Measurements from ENCODE around the gene SIN3B. TPM values are rescaled to one million over a fixed set of nuclear protein-coding genes. Genes with fewer than 3 reads are reported as not detected.

Gene SIN3B
- total and polyA plus RNA-seq, 9 of the 15 experiments (the other 6 are each of a cell fraction or from before 2014, with no cell fraction given), result 0.51 to 34.2 (median 14.3) TPM

DNA sequence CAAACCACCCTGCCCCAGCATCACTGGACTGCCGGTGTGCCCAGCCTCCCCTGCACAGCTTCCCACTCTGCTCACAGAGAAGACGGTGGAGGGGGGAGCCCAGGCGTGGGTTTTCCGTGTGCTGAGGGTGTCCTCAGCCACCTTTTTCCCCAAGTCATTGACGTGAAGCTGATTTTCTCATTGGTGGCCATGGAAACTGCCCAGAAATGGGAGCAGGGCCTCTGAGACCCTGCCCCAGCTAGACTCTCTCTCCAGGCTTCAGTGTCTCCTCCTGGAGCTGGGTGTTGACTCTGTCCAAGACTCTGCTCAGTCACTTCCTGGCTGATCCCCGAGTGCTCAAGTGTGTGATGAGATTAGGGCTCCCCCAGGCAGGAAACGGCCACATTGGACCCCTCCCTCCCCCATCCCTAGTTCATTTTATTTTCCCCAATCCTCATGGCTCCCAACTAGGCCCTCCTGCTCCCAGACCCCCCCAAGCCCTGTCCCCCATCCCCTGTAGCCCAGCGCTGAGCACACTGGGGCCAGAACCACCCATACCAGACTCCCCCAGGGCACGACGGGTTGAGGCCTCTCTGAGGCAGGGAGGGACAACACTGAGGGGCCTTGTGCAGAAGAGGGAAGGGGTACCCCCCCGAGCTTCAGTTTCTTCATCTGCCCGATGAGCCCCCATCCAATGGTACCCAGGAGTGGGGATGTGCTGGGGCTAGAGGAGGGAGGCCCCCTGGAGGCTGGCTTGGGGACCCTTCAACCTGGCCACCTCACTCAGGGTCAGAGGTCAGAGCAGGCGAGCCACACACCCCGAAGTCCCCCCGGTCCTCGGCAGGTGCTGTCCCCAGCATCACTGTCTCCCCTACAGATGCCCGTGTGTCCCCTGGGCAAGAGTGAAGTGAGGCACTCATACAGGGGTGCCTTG, 58.4 kb downstream of the SIN3B start:
- intact Hi-C loops (cut with micrococcal nuclease), result no loop called here
- H3K4me3 ChIP-seq, result peak overlapping the region; percentile 12
- H4K20me1 ChIP-seq (replicated peaks; ENCODE audit: control insufficient read depth, insufficient read depth, low read length), result no peaks in the 10 kb centered on the region
- peaks cover 5% of the 10 kb centered on the region for H3K9me3 ChIP-seq (replicated peaks; ENCODE audit: control insufficient read depth, insufficient read depth, low read depth, low read length)
- TSS peak; percentile 36 for BruUV-seq (replicated peaks)
- in situ Hi-C loops (cut with MboI), result no loop called here
- H3K9me1 ChIP-seq (ENCODE audit: control insufficient read depth, insufficient read depth, low read length), result no peaks in the 10 kb centered on the region
- H3K4me1 ChIP-seq (replicated peaks in 1 of 2; ENCODE audit: control insufficient read depth in 2 of 2, insufficient read depth in 2 of 2, low read length in 2 of 2), result peaks cover 43 to 62% of the 10 kb centered on the region in 2 experiments
- ATAC-seq (peak; percentile 69), FAIRE-seq (peak; percentile 95), DNase-seq (ENCODE audit: extremely low read depth in 1 of 4, low spot score in 3 of 4) (peak; percentile 61 to 92 (median 78))
- WGBS (ENCODE audit: insufficient coverage, low coverage, missing lambda C conversion rate), result 12% methylated on average over 11 of the region's 17 CpGs
- H3K4me2 ChIP-seq (ENCODE audit: insufficient read depth, low read length), result peak overlapping the region; percentile 70
- H3K27ac ChIP-seq (ENCODE audit: extremely low read depth, low read depth, low read length), result peak overlapping the region; percentile 100
- CTCF ChIA-PET (ENCODE audit: low intra/inter-chr PET ratio), result no interaction called here
- peaks cover 42% of the 10 kb centered on the region for H3K79me2 ChIP-seq (ENCODE audit: control insufficient read depth, insufficient read depth, low read length)
- peak overlapping the region; percentile 58 for H2AFZ ChIP-seq (ENCODE audit: low read depth, low read length)
- peaks cover 23% of the 10 kb centered on the region; the same call in 2 of the 3 replicates for H3K36me3 ChIP-seq (ENCODE audit: control insufficient read depth, insufficient read depth, low read length)
- POLR2A ChIA-PET, result interaction anchor here (0.9 to 1.5 kb wide), 2 partner anchors 9 to 38 kb away, joined by 3 to 5 read pairs; no protein-coding TSS in a partner anchor
- H3K9ac ChIP-seq (ENCODE audit: insufficient read depth in 1 of 2, low read depth in 2 of 2, low read length in 2 of 2), result peak overlapping the region; percentile 91 to 98
- no peaks in the 10 kb centered on the region for H3K27me3 ChIP-seq (ENCODE audit: control insufficient read depth in 2 of 2, insufficient read depth in 2 of 2, low read length in 2 of 2)
- TF ChIP-seq FOXP1 (CRISPR knock-in tag; IDR thresholded peaks at IDR 0.05), result no peak
- TF ChIP-seq FOXJ2 (tag; IDR thresholded peaks at IDR 0.05), result no peak
- TF ChIP-seq, protein P1, sequence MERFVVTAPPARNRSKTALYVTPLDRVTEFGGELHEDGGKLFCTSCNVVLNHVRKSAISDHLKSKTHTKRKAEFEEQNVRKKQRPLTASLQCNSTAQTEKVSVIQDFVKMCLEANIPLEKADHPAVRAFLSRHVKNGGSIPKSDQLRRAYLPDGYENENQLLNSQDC (CRISPR knock-in tag; IDR thresholded peaks at IDR 0.05), result no peak
- TF ChIP-seq POLR2B (IDR thresholded peaks at IDR 0.05; ENCODE audit: low read depth, partially characterized antibody), result peak; percentile 83
- TF ChIP-seq, protein P2, sequence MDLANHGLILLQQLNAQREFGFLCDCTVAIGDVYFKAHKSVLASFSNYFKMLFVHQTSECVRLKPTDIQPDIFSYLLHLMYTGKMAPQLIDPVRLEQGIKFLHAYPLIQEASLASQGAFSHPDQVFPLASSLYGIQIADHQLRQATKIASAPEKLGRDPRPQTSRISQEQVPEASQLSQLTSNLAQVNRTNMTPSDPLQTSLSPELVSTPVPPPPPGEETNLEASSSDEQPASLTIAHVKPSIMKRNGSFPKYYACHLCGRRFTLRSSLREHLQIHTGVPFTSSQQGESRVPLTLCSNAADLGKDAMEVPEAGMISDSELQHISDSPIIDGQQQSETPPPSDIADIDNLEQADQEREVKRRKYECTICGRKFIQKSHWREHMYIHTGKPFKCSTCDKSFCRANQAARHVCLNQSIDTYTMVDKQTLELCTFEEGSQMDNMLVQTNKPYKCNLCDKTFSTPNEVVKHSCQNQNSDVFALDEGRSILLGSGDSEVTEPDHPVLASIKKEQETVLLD (IDR thresholded peaks at IDR 0.05), result no peak
- no peak for TF ChIP-seq RFX7 (CRISPR knock-in tag; IDR thresholded peaks at IDR 0.05)
- TF ChIP-seq, protein P3, sequence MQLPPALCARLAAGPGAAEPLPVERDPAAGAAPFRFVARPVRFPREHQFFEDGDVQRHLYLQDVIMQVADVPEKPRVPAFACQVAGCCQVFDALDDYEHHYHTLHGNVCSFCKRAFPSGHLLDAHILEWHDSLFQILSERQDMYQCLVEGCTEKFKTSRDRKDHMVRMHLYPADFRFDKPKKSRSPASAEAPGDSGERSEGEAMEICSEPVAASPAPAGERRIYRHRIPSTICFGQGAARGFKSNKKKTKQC (CRISPR knock-in tag; IDR thresholded peaks at IDR 0.05), result 0 out of 2 replicates have a peak, but pooled peaks have one; percentile 41
- 0 out of 2 replicates have a peak, but pooled peaks have one; percentile 71 for TF ChIP-seq ERF (CRISPR knock-in tag; IDR thresholded peaks at IDR 0.05)
- TF ChIP-seq, protein P4, sequence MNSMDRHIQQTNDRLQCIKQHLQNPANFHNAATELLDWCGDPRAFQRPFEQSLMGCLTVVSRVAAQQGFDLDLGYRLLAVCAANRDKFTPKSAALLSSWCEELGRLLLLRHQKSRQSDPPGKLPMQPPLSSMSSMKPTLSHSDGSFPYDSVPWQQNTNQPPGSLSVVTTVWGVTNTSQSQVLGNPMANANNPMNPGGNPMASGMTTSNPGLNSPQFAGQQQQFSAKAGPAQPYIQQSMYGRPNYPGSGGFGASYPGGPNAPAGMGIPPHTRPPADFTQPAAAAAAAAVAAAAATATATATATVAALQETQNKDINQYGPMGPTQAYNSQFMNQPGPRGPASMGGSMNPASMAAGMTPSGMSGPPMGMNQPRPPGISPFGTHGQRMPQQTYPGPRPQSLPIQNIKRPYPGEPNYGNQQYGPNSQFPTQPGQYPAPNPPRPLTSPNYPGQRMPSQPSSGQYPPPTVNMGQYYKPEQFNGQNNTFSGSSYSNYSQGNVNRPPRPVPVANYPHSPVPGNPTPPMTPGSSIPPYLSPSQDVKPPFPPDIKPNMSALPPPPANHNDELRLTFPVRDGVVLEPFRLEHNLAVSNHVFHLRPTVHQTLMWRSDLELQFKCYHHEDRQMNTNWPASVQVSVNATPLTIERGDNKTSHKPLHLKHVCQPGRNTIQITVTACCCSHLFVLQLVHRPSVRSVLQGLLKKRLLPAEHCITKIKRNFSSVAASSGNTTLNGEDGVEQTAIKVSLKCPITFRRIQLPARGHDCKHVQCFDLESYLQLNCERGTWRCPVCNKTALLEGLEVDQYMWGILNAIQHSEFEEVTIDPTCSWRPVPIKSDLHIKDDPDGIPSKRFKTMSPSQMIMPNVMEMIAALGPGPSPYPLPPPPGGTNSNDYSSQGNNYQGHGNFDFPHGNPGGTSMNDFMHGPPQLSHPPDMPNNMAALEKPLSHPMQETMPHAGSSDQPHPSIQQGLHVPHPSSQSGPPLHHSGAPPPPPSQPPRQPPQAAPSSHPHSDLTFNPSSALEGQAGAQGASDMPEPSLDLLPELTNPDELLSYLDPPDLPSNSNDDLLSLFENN (IDR thresholded peaks at IDR 0.05; ENCODE audit: low read depth in 2 of 2, low read length in 2 of 2), result no peak
- TF ChIP-seq NR2C2 (CRISPR knock-in tag; IDR thresholded peaks at IDR 0.05), result peak; percentile 60; the same call in 1 of the 2 replicates
- TF ChIP-seq NR2C2 (tag; IDR thresholded peaks at IDR 0.05), result peak; percentile 83
- no peak for TF ChIP-seq HNRNPLL (IDR thresholded peaks at IDR 0.05; ENCODE audit: low read depth, low read length, poor library complexity, severe bottlenecking)
- no peak for TF ChIP-seq ZNF668 (CRISPR knock-in tag; IDR thresholded peaks at IDR 0.05)
